Vein endothelial cell (primary cell): ENCODE data around the gene OR2F1. TPM values are rescaled to one million over a fixed set of nuclear protein-coding genes. Genes with fewer than 3 reads are reported as not detected.

Experiments used
- total RNA-seq: library from RNA; depleted of rRNA; stranded (reverse); fragments of >200 nt; gene quantifications from 2 replicates; pipeline ENCODE4 v1.2.3, GENCODE V29; 2012

Gene OR2F1, protein sequence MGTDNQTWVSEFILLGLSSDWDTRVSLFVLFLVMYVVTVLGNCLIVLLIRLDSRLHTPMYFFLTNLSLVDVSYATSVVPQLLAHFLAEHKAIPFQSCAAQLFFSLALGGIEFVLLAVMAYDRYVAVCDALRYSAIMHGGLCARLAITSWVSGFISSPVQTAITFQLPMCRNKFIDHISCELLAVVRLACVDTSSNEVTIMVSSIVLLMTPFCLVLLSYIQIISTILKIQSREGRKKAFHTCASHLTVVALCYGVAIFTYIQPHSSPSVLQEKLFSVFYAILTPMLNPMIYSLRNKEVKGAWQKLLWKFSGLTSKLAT
- total RNA-seq = not detected in 2 replicates

DNA sequence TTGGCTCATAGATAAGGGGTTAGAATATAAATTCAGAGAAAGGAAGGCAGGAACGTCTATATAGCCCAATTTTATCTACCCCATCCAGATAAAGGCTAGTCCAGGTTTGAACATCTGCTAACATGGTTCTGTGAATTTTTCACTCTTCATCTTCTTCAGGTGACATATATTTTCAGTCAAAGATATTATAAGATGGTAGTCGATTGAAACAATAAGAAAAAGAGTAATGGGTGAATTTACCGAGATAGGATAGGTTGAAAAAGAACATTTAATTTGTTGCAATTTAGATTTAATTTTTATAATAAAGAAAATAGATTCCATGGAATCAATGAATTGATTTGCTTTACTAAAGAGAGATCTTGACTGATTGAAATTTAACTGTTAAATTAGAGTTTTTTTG lies at the start of gene OR2F1:
TSS of gene OR2F1 (plus strand) at position 301 of the 400 bp plus-strand sequence. CDS start 5,127 bp downstream, outside the sequence.

GRCh38 chr7:143934526-143935325 lies 19.9 kb upstream of the OR2F1 start, which contains the start of gene OR2F2:
OR2F2 (plus strand) TSS chr7:143935233; CDS start chr7:143935233, 0 bp downstream.

DNA sequence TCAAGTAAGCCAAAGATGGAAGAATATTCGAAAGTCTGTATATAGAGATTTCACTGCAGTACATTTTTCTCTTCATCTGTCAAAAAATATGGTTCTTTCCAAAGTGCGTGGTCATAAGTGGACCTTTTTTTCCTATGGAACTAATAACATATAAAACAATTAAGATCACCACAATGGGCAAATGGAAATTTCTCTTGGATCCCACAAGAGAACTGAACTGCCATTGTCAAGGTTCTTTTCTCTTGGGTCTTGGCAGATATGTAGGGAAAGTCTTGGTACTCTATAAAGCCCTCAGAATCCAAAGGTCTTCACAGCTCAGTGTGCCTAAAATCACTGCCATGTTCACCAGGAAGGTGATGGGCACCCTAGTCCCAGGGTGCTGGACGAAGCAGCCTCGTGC lies 45.4 kb downstream of the OR2F1 start, which contains the start of gene OR6B1:
TSS of gene OR6B1 (plus strand) at position 301 of the 400 bp plus-strand sequence. CDS start 3,677 bp downstream, outside the sequence.

Other genes starting within 250 kb of the OR2F1 start
- gene CTAGE6, start 197.1 kb upstream of the OR2F1 start, total RNA-seq = 0.65 and 0.76 TPM in 2 replicates
- 52.6 and 53.1 TPM in 2 replicates for gene TCAF1, start 52.7 kb upstream of the OR2F1 start, total RNA-seq
- gene OR2F2, start 19.6 kb upstream of the OR2F1 start, total RNA-seq = not detected in 2 replicates
- gene OR6B1, start 45.5 kb downstream of the OR2F1 start, total RNA-seq = not detected in 2 replicates
- not detected in 2 replicates for gene OR2A5, start 94.1 kb downstream of the OR2F1 start, total RNA-seq
- not detected in 2 replicates for gene OR2A25, start 115.0 kb downstream of the OR2F1 start, total RNA-seq
- not detected in 2 replicates for gene OR2A12, start 131.4 kb downstream of the OR2F1 start, total RNA-seq
- not detected in 2 replicates for gene OR2A2, start 154.7 kb downstream of the OR2F1 start, total RNA-seq
- not detected in 2 replicates for gene OR2A14, start 168.3 kb downstream of the OR2F1 start, total RNA-seq
- 0.29 TPM in 1 of 2 replicates, not detected in the other for gene CTAGE4, start 228.6 kb downstream of the OR2F1 start, total RNA-seq
- gene ARHGEF35, start 241.0 kb downstream of the OR2F1 start, total RNA-seq = under 0.01 and 0.19 TPM in 2 replicates